ENCODE measurements around the gene ARHGAP1.

ARHGAP1 gene

DNA sequence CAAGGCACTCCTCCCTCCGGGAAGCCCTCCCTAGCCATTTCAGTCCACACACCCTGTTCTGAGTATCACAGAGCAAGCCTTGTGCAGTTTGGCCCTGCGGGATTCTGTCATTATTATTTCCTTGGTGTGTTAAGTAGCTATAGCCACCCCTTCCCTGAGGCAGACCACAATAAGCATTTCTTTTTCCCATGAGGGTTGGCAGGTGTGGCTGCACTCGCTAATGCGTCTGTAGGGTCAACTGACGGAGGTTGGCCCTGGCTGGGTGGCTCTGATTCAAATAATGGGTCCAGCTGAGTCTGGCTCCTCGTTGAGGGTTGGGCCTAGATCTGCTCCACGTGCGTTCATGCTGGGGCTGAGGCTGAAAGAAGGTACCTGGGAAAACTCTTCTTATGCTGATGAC is 23.7 kb upstream of the ARHGAP1 start:
- no peak overlapping the region for H3K27ac ChIP-seq (replicated peaks)
- TF ChIP-seq POLR2AphosphoS5 (IDR thresholded peaks at IDR 0.05; ENCODE audit: low read depth): no peak
- no peak for TF ChIP-seq GABPA (IDR thresholded peaks at IDR 0.05; ENCODE audit: low read depth)
- TF ChIP-seq, protein P1, sequence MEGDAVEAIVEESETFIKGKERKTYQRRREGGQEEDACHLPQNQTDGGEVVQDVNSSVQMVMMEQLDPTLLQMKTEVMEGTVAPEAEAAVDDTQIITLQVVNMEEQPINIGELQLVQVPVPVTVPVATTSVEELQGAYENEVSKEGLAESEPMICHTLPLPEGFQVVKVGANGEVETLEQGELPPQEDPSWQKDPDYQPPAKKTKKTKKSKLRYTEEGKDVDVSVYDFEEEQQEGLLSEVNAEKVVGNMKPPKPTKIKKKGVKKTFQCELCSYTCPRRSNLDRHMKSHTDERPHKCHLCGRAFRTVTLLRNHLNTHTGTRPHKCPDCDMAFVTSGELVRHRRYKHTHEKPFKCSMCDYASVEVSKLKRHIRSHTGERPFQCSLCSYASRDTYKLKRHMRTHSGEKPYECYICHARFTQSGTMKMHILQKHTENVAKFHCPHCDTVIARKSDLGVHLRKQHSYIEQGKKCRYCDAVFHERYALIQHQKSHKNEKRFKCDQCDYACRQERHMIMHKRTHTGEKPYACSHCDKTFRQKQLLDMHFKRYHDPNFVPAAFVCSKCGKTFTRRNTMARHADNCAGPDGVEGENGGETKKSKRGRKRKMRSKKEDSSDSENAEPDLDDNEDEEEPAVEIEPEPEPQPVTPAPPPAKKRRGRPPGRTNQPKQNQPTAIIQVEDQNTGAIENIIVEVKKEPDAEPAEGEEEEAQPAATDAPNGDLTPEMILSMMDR (IDR thresholded peaks at IDR 0.05; ENCODE audit: insufficient read depth, low read length): no peak
- no peak for TF ChIP-seq REST (IDR thresholded peaks at IDR 0.05; ENCODE audit: insufficient replicate concordance, low read depth)
- no peak for TF ChIP-seq SPI1 (IDR thresholded peaks at IDR 0.05; ENCODE audit: borderline replicate concordance, low read depth)
- DNase-seq (ENCODE audit: low read depth in 1 of 2, low spot score in 1 of 2): no peak
- no peak overlapping the region for H3K4me3 ChIP-seq (replicated peaks; ENCODE audit: insufficient read depth, low read length)
- no peaks in the 10 kb centered on the region for H3K27me3 ChIP-seq (ENCODE audit: insufficient read depth, poor library complexity, severe bottlenecking)

DNA sequence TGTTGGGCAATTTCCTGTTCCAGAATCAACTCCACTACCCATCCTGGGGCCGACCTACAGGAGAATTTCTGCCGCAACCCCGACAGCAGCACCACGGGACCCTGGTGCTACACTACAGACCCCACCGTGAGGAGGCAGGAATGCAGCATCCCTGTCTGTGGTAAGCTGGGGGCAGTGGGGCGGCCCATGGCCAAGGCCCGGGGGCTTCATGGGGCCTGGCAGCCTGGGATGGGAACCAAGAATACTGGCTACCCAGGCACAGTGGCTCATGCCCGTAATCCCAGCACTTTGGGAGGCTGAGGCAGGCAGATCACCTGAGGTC is 22.9 kb upstream of the ARHGAP1 start:
- DNase-seq (ENCODE audit: low read depth in 1 of 2, low spot score in 1 of 2): no peak
- Histone ChIP-seq H3K4me3 (replicated peaks; ENCODE audit: insufficient read depth, low read length) (no peak overlapping the region), H3K27me3 (ENCODE audit: insufficient read depth, poor library complexity, severe bottlenecking) (no peaks in the 10 kb centered on the region), H3K27ac (replicated peaks) (no peak overlapping the region)
- no peak for TF ChIP-seq SPI1 (IDR thresholded peaks at IDR 0.05; ENCODE audit: borderline replicate concordance, low read depth)
- no peak for TF ChIP-seq GABPA (IDR thresholded peaks at IDR 0.05; ENCODE audit: low read depth)
- no peak for TF ChIP-seq POLR2AphosphoS5 (IDR thresholded peaks at IDR 0.05; ENCODE audit: low read depth)
- TF ChIP-seq, protein P1 (IDR thresholded peaks at IDR 0.05; ENCODE audit: insufficient read depth, low read length): no peak
- no peak for TF ChIP-seq REST (IDR thresholded peaks at IDR 0.05; ENCODE audit: insufficient replicate concordance, low read depth)

GRCh38 chr11:46722566-46723358 is 22.3 kb upstream of the ARHGAP1 start:
- no peaks in the 10 kb centered on the region for H3K27me3 ChIP-seq (ENCODE audit: insufficient read depth, poor library complexity, severe bottlenecking)
- H3K4me3 ChIP-seq (replicated peaks; ENCODE audit: insufficient read depth, low read length): no peak overlapping the region
- DNase-seq (ENCODE audit: low read depth in 1 of 2, low spot score in 1 of 2): no peak
- TF ChIP-seq, protein P1 (IDR thresholded peaks at IDR 0.05; ENCODE audit: insufficient read depth, low read length): no peak
- TF ChIP-seq GABPA (IDR thresholded peaks at IDR 0.05; ENCODE audit: low read depth): no peak
- TF ChIP-seq POLR2AphosphoS5 (IDR thresholded peaks at IDR 0.05; ENCODE audit: low read depth): no peak
- no peak for TF ChIP-seq SPI1 (IDR thresholded peaks at IDR 0.05; ENCODE audit: borderline replicate concordance, low read depth)
- TF ChIP-seq REST (IDR thresholded peaks at IDR 0.05; ENCODE audit: insufficient replicate concordance, low read depth): no peak
- H3K27ac ChIP-seq (replicated peaks): no peak overlapping the region
